NCI-H1436 (cell line): ENCODE results near the gene UBE2E2.

Experiments
- DNase-seq: peaks from one replicate; lab custom pipeline; 2025; lab: John Stamatoyannopoulos, UW

Gene UBE2E2

DNA sequence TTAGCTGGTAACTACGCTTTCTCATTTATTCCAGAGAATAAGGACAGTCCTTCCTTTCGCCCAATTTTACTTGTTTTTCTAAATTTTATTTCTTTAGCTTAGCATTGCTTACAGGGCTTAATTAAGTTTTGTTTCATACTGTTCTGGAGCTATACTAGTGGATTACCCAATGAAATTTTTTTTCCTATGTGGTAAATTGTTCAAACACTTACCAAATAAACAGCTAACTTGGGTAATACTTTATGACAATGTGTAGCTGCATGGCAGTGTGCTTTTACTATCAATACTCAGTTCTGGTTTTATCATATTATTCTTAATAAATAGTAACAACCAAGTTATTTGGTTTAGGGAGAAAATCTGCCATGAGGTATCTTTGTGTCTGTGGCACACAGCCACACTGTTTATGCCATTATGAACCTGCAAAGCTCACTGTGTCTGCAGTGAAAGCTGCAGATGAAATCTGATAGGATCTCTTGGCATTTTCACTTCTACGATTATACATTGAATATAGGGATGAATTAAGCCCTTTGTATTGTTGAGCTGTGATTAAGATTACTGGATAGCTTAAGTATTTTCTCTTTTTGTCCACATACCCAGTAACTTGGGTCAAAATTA lies 37.2 kb downstream of the UBE2E2 start:
- no peak for DNase-seq

- DNase-seq: no peak
Observed at GRCh38 chr3:23241256-23241655, 38.1 kb downstream of the UBE2E2 start.

- no peak for DNase-seq
Observed at GRCh38 chr3:23242106-23242505, 39.0 kb downstream of the UBE2E2 start.

DNA sequence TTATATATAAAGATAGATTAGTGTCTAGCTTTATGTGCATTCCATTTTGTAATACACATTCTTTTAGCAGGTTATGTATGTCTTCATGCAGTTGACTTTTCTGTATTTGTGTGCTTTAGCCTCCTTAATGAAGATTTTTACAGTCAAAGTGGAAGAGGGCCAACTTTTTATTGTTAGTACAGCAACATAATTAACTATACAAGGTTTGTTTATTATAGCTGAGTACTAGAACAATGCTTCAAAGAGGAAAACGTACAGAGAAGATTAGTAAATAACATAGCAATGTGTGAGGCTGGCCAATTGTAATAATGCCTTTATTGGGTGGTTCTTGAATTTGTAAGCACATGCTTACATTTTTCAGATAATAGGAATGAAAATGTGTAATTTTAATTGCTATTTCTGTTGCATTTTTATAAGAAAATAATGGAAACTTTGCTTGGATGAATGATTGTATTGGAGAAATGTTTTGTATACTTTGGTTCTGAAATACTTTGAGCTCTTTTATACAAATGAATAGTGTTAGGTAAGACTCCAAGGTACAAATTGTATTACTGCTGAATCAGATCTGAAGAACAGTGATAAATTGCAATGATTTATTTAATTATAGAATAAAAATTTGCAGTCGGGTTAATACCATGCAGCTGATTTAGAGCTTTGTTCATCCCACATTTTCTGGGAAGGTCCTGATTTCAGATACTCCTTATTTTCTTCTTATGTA lies 41.4 kb downstream of the UBE2E2 start:
- no peak for DNase-seq

DNA sequence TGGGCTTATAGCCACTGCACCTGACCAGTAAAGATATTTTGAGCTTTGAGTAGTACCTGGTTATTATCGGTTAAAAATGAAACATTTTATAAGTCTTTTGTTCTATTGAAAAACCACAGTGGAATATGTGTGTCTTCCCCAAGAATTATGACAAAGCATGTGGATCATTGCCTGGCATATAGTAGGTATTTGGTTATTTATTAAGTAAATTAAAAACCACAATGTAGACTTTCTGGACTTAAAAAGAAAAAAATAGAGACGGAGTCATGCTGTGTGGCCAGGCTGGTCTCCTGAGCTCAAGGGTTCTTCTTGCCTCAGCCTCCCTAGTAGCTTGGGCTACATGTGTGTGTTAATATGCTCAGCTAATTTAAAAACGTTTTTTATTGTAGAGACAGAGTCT lies 43.5 kb downstream of the UBE2E2 start:
- DNase-seq: no peak

DNA sequence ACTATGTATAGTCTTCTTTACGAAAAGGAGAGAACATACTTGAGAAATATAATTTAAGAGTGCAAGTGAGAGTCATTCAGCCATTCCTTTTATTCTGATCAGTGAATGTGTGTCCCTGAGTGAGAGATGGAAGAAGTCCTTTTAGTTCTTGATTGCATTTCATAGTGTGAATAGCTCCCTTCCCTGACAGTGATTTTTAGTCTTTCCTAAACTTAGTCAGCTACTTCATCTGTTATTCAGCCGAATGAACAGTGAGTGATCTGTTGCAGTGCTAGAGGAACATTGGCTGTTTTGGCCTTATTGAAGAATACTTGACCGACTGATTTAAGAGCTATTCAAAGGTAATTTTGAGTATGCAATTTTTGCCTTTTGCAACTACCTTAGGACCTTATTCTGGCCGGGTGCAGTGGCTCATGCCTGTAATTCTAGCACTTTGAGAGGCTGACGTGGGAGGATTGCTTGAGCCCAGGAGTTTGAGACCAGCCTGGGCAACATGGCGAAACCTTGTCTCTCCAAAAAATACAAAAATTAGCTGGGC lies 45.5 kb downstream of the UBE2E2 start:
- DNase-seq: no peak

- no peak for DNase-seq
Observed at GRCh38 chr3:23249961-23250360, 46.8 kb downstream of the UBE2E2 start.

- DNase-seq: no peak
Observed at GRCh38 chr3:23252122-23252521, 49.0 kb downstream of the UBE2E2 start.

DNA sequence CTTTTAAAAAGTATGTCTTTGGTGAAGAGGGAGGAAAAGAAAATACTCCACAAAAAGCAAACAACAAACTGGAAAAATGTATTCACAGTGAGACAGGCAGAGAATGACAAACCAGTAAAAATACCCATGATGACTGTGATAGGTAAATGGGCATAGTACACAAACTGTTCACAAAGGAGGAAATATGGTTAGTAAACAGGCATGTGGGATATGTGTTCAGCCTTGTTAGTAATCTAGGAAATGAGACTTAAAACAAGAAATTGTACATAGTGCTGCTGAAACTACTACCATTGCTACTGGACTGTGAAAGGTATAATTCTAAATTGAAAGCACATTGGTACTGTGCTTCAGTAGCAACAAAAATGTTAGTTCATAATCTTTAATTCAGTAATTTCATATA lies 50.1 kb downstream of the UBE2E2 start:
- DNase-seq: no peak

DNA sequence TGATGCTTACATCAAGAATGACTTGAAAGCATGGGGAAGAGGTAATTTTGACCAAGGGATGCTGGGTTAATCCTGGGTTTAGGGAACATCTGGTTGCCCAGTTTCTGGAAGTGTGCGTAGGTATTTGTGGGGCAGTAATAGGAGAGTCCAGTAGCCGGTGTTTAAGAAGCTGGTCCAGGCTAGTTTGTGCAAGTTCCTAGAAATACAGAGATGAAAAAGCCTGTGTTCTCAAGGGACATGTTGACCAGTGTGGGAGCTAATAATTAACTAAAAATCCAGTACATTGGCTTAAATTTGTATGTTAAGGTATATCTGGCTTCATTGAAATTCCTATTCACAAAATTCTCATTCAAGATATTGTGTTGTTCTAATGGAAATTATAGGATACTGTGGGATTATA lies 51.2 kb downstream of the UBE2E2 start:
- no peak for DNase-seq

- DNase-seq: no peak
Observed at GRCh38 chr3:23254835-23255234, 51.7 kb downstream of the UBE2E2 start.

GRCh38 chr3:23256741-23257435 lies 53.8 kb downstream of the UBE2E2 start:
- DNase-seq: no peak

DNA sequence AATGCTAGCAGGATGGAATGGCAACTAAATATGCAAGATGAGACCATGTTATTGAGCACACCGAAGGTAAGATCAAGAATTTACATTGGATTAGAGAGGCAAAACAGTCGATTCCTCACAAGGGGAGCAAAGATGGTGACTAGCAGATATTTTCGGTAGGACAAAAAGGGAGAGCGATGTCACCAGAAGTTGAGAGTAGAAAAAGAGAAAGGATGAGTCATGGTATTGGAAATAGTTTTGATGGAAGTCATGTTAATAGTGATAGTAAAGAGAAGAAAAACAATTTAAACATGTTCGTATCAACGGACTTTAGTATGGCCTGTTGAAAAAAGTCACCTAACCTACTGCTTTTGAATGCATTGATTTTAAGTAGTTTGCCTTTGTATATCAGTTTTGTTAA lies 55.0 kb downstream of the UBE2E2 start:
- DNase-seq: no peak

- no peak for DNase-seq
Observed at GRCh38 chr3:23259515-23259914, 56.4 kb downstream of the UBE2E2 start.

GRCh38 chr3:23262766-23263165 lies 59.6 kb downstream of the UBE2E2 start:
- DNase-seq: no peak

GRCh38 chr3:23263796-23264195 lies 60.7 kb downstream of the UBE2E2 start:
- DNase-seq: no peak

GRCh38 chr3:23264413-23264812 lies 61.3 kb downstream of the UBE2E2 start:
- no peak for DNase-seq

GRCh38 chr3:23270423-23270822 lies 67.3 kb downstream of the UBE2E2 start:
- DNase-seq: no peak

GRCh38 chr3:23271876-23272741 lies 69.0 kb downstream of the UBE2E2 start:
- no peak for DNase-seq

- no peak for DNase-seq
Observed at GRCh38 chr3:23272820-23273219, 69.7 kb downstream of the UBE2E2 start.

DNA sequence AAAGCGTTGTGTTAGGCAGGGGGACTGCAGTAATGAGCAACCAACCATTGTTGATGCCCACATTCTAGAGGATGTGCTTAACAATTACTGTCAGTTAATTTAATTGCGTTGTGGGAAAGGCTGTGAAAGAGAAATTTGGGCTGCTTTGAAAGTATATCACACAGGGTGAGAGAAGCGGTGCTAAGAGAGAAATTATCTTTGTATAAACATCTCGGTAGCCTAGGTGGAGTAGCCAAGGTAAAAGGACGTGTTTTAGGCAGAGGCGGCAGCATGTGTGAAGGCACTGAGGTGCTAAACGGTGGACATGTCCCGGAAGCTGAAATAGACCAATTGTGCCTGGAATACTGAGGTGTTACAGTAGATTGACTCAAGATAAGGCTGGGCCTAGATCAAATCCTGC lies 71.9 kb downstream of the UBE2E2 start:
- no peak for DNase-seq

DNA sequence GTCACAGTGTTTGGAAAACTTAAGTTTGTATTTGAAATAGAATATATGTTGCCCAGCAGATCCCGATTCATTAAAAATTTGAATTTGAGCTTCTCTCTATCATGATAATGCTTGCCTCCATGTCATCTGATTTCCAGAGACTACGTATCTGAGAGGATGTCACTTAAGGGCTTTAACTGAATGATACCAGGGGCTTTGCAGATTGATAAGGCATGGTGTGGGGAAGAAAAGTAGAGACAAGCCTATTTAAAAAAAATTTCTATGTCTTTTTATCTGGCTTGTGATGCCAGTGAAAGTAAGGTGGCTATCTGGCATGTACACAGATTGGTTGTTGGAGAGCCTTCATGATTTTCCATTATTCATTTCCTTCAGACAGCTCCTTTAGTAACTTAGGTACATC lies 72.7 kb downstream of the UBE2E2 start:
- DNase-seq: no peak
